ENCODE results near the gene CLDN15.

- TF ChIP-seq CTCF (IDR thresholded peaks at IDR 0.05) (no peak), EP300 (IDR thresholded peaks at IDR 0.05) (no peak)
Measured at GRCh38 chr7:101222275-101222830, 15.2 kb downstream of the CLDN15 start.

Measured in stomach (tissue), 4 donors.